ENCODE measurements around the gene ADGRV1.
"Not testable (repeated sequence)": the region's sequence is repeated elsewhere in the genome, so short reads cannot be mapped to it uniquely, and the experiment has no call there.

Gene ADGRV1

GRCh38 chr5:90553711-90554110 lies 4.9 kb upstream of the ADGRV1 start:
- no peak for DNase-seq

- no peak for DNase-seq
Observed at GRCh38 chr5:90554358-90555006, 4.1 kb upstream of the ADGRV1 start.

GRCh38 chr5:90555666-90556065 lies 2.9 kb upstream of the ADGRV1 start:
- no peak for DNase-seq

GRCh38 chr5:90557391-90557790 lies 1.2 kb upstream of the ADGRV1 start:
- DNase-seq: no peak

GRCh38 chr5:90557871-90558270 lies 726 bp upstream of the ADGRV1 start:
- DNase-seq: no peak

GRCh38 chr5:90560771-90561170 lies 2.2 kb downstream of the ADGRV1 start:
- DNase-seq: no peak

GRCh38 chr5:90561766-90562165 lies 3.2 kb downstream of the ADGRV1 start:
- DNase-seq: no peak

- DNase-seq: no peak
Observed at GRCh38 chr5:90562341-90562740, 3.7 kb downstream of the ADGRV1 start.

GRCh38 chr5:90563108-90563507 lies 4.5 kb downstream of the ADGRV1 start:
- DNase-seq: no peak

- no peak for DNase-seq
Observed at GRCh38 chr5:90565491-90565890, 6.9 kb downstream of the ADGRV1 start.

GRCh38 chr5:90569084-90569483 lies 10.5 kb downstream of the ADGRV1 start:
- DNase-seq: no peak

GRCh38 chr5:90570034-90570433 lies 11.4 kb downstream of the ADGRV1 start:
- DNase-seq: no peak

- DNase-seq: no peak
Observed at GRCh38 chr5:90571147-90571773, 12.7 kb downstream of the ADGRV1 start.

- no peak for DNase-seq
Observed at GRCh38 chr5:90575712-90576111, 17.1 kb downstream of the ADGRV1 start.

- DNase-seq: not testable (repeated sequence)
Observed at GRCh38 chr5:90576566-90576965, 18.0 kb downstream of the ADGRV1 start.

GRCh38 chr5:90579905-90580304 lies 21.3 kb downstream of the ADGRV1 start:
- DNase-seq: not testable (repeated sequence)

GRCh38 chr5:90581956-90582355 lies 23.4 kb downstream of the ADGRV1 start:
- DNase-seq: no peak

GRCh38 chr5:90585337-90585986 lies 26.9 kb downstream of the ADGRV1 start:
- no peak for DNase-seq

- DNase-seq: no peak
Observed at GRCh38 chr5:90586469-90586868, 27.9 kb downstream of the ADGRV1 start.

- DNase-seq: no peak
Observed at GRCh38 chr5:90590170-90590569, 31.6 kb downstream of the ADGRV1 start.

- DNase-seq: not testable (repeated sequence)
Observed at GRCh38 chr5:90593083-90593482, 34.5 kb downstream of the ADGRV1 start.

GRCh38 chr5:90595766-90596165 lies 37.2 kb downstream of the ADGRV1 start:
- not testable (repeated sequence) for DNase-seq

GRCh38 chr5:90598293-90598692 lies 39.7 kb downstream of the ADGRV1 start:
- DNase-seq: no peak

GRCh38 chr5:90600307-90600706 lies 41.7 kb downstream of the ADGRV1 start:
- DNase-seq: not testable (repeated sequence)

All from right forelimb (tissue), 1 donor.